ENCODE results near the gene CIAO3.
A peak's percentile ranks its signal among the peaks of the same experiment; 100 is the strongest.

Gene CIAO3

DNA sequence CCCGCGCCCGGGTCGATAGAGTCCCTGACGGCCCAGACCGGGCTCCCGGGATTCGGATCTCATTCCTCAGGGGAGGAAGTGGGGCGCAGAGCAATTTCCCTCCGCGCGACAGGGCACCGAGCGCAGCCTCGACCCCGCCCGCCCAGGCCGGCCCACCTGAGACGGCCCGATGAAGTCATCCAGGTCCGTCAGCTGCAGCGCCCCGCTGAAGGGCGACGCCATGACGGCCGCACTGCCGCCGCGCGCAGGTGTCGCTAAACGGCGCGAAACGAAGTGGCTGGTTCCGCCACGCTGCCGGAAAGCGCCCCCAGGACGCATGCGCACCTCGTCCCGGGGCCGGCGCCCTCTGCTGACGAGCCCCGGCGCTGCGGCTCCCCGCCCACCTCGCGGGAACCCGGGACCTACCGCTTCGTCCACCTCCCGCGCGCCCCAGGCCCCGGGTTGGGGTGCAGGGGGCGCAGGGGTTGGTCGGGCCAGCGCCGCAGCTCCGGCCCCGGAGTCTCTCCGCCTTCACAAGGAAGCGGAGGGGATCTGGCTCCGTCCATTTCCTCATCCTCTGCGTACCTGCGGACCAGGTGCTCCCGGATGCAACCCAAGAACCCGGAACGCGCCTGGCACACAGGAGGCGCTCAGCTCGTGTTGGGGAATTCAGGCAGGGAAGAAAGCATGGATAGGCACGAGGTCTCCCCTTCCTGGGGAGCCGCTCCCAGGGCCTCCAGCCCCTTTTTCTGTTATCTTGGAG lies at the start of gene CIAO3:
CIAO3 (minus strand) TSS at position 234 of the 742 bp plus-strand sequence; CDS start at position 222, 12 bp downstream.
- DNase-seq (ENCODE audit: low read depth in 4 of 4, low spot score in 1 of 4) = peak; percentile 85 to 92 (median 88)

DNA sequence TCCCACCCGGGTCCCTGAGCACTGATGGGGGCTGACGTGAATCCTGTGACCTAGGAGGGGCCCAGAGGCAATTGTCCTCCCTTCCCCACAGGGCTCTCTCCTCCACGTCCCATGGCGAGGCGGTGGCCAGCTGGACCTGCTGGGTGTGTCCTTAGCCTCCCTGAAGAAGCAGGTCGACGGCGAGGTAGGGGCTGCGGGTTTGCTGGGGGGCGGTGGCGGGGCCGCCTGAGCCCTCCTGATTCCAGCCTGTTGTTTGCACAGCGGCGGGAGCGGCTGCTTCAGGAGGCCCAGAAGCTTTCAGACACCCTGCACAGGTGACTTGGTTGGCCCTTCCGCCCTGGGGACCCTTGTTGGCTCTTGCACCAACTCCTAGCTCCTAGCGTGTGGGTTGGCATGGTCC lies 49.3 kb upstream of the CIAO3 start:
- no peak for DNase-seq (ENCODE audit: low read depth in 4 of 4, low spot score in 1 of 4)

DNA sequence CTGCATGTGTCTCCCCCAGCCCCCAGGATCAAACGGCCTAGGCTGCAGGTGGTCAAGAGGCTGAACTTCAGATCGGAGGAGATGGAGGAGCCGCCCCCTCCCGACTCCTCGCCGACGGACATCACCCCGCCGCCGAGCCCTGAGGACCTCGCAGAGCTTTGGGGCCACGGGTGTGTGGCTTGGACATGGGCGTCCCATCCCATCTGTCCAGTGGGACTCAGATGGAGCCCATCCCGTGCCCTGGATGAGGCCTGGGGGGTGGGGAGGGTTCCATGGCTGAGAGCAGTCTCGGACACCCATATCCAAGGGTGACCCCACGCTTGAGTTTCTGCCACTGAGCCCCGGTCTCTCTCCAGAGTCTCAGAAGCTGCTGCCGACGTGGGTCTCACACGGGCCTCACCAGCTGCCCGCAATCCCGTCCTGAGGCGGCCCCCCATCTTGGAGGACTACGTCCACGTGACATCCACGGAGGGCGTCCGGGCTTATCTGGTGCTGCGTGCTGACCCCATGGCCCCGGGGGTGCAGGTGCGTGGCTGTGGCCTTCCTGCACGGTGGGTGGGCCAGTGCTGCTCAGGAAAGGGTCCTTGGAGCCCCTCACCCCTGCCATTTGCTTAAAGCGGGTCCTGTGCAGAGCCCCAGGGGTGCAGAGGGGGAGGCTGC lies 48.5 kb upstream of the CIAO3 start:
- DNase-seq (ENCODE audit: low read depth in 4 of 4, low spot score in 1 of 4) = no peak

DNA sequence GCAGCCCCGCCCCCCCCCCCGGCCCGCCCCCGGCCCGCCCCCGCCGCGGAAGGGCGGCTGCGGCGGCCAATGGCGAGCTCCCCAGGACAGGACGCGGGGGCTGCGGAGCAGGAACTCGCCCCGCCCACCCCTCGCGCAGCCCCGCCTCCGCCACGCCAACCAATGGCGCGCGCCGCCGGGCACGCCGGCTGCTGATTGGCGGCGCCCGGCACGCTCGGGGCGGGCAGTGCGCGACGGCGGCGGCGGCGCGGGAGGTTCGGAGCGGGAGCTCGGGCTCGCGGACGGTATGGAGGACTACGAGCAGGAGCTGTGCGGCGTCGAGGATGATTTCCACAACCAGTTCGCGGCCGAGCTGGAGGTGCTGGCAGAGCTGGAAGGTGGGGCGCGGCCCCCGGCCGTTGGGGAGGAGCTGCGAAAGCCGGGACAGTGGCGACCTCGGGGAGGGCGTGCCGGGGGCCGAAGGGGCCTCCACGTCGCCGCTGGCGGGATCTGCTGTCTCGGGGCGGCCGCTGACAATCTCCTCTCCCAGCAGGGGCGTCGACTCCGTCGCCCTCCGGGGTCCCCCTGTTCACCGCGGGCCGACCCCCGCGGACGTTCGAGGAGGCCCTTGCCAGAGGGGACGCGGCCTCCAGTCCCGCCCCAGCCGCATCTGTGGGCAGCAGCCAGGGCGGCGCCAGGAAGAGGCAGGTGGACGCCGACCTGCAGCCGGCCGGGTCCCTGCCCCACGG lies 47.8 kb upstream of the CIAO3 start, which contains the start of gene CHTF18:
CHTF18 (plus strand) TSS at position 222 of the 728 bp plus-strand sequence; CDS start at position 287, 65 bp downstream.
- DNase-seq (ENCODE audit: low read depth in 4 of 4, low spot score in 1 of 4) = peak; percentile 80 to 90 (median 88)

DNA sequence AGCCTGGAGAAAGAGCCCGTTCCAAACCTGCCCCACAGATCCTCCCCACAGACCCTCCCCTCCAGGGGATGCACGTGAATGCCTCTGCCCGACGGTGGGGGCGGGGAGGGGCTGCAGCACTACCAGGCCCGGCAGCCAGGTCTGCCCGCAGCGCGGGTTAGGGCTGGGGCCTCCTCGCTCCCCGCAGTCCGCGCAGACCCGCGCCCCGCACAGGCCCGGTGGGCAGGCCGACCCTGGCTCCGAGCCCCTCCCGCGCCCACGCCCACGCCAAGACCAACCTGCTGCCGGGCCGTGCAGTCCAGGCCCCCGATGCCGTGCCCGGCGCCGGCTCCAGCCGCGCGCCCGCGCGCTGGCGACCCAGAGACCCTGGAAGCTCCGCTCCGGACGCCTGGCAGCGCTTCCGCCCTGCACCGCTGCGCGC lies 47.2 kb upstream of the CIAO3 start, which contains the start of gene RPUSD1:
RPUSD1 (minus strand) TSS at position 404 of the 421 bp plus-strand sequence. CDS start 644 bp downstream, outside the sequence.
- DNase-seq (ENCODE audit: low read depth in 4 of 4, low spot score in 1 of 4) = no peak

DNA sequence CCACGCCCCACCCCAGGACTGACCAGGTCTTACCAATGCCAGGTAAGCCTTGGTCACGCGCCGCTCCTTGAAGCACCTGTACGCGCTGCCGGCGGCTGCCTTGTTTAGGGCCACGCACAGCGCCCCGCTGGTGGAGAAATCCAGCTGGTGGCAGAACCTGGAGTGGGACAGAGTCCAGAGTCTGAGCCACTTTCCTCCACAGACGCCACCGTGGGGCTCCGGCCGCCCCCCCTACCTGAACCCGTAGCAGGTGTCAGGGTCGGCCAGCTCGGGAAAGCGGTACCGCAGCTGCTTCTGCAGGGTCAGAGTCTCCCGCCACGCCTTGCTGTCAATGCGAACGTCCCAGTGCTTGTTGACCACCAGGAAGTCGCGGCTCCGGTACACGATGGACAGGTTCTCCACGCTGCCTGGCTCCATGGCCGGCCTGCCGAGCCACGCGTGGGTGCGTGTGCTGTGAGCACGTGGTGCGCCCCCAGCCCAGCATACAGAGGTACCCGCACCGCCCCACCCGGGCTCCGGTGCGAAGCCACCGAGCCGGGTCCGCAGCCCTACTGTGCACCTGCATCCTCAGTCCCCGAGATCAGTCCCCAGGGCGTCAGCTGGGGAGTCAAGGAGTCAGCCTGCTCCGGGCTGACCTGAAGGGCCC lies 46.6 kb upstream of the CIAO3 start:
- DNase-seq (ENCODE audit: low read depth in 4 of 4, low spot score in 1 of 4) = no peak

DNA sequence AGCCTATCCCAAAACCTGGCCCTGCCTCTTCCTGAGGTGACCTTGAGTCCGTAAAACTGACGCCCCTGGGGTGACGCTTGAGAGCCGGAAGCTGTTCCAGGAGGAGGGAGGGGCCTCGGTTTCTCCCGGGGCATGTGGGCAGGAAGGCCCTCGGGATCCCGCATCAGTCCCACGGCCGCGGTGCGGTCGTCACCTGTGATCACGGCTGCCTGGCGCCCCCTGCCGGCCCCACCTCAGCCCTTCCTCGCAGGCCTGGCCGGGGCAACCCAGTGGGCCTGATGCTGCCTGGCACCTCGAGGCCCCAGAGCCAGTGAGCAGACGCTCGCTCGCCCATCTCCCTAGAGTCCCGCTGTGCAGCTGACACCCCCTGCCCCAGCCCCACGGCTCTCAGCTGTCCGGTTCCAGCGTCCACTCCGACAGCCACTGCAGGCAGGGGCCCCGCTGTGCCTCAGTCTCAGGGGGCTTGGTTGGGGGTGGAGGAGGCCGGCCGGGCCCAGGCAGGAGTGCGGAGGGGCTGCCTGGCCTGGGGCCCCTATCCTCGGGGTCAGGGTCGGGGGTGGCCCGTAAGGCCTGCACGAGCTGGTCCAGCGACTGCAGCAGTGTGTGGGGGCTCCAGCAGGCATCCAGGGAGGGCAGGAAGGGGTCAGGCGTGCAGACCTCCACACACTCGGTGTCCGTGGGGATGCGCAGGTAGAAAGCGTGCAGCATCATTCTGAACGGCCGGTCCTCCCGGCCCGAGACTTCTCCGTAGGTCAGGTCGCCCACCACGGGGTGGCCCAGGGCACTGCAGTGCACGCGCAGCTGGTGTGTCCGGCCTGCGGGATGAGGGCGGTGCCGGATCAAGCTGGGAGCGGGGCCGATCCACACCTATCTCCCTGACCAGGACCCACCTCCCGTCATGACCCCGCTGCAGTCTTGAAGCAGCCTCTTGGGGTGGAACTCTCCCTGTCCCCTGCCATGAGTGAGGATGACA lies 45.1 kb upstream of the CIAO3 start:
- DNase-seq (ENCODE audit: low read depth in 4 of 4, low spot score in 1 of 4) = peak; percentile 57 to 70 (median 68)

DNA sequence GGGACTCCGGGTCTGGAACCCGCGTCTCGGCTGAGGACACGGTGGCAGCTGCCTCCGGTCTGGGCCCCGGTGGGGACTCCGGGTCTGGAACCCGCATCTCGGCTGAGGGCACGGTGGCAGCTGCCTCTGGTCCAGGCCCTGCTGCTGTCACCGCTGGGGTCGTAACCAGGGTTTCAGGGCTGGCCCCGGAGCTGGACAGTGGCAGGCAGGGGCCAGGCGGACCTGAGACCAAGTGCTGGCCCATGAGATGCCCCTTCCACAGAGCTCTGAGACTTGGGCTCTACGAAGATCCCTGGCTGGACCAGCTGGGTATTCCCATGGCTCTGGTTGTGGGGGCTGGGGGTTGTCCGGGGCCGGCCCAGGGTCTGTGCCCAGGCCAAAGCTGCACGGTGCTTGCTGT lies 43.6 kb upstream of the CIAO3 start:
- DNase-seq (ENCODE audit: low read depth in 4 of 4, low spot score in 1 of 4) = no peak

DNA sequence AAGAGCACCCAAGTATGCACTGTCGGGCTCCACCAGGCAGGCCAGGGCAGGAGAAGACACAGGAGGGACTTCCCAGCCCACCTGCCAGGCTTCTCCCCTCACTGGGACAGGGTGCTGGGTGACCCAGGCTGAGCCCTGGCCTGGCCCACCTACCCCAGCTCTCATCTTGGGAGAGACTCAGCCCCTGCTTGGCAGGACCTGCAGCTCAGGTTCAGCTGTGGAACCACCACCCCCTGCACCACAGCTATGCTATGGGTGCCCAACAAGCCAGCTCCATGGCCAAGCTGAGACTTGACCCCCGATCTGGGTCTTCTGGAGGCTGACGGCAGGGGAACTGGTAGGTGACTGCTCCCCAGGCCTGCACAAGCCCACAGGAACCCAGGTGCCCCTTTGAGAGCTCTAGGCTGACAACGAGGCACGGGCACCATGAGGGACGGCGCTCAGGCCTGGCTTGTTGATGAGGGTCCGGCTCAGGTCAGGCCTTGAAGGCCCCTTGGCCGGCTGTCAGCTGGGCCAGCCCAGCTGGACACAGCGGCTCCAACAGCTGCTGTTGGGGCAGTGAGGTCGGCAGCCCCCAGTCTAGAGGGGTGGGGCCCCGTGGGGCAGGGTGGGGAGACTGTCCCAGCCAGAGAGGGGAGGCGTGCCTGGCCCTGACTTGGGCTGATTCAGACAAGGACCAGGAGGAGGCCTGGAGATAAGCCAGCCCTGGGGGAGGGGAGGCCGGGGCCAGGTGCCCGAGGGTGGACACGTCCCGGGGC lies 42.8 kb upstream of the CIAO3 start:
- no peak for DNase-seq (ENCODE audit: low read depth in 4 of 4, low spot score in 1 of 4)

DNA sequence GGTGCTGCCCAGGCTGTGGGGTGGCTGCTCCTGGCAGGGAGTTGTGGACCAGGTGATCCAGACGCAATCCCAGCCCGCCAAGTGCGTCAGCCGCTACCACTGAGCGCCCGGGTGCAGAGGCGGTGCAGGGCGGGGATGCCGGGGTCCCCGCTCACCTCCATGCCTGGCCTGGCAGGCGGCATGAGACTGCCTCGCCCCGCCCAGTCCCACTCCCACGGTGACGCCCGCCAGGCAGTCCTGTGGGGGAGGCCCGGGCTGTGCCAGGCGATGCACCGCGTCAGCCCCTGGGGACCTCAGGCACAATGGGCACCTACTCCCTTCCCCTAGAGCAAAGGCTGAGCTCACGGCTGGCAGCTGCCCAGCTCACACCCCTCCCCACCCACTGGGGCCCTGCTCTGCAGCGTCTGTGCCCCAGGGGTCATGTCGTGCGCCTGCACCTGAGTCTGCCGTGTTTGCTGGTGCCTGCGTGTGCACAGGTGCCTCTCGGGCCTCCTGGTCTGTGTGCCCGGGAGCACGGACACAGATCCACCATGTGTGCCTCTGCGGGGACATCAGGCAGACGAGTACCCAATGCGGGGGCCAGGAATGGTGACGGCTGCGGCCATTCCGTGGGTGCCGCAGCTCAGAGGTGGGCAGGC lies 42.1 kb upstream of the CIAO3 start:
- no peak for DNase-seq (ENCODE audit: low read depth in 4 of 4, low spot score in 1 of 4)

DNA sequence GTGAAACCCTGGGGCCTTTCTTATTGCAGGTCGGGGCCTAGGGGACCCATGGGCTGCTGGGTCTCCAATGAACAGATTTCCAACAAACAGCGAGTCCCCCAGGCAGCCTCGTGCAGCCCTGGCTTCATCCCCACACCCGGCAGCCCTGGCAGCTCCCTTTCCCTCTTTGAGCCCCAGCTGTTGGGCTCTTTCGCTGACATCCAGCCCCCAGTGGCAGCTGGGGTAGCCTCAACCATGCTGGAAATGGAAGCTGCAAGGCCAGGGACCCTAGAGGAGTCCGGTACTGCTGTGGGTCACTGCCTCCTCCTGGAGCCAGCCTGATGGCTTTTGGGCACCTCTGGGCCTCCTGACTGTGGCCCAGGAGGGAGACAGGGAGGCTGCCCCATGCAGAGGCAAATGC lies 41.5 kb upstream of the CIAO3 start:
- no peak for DNase-seq (ENCODE audit: low read depth in 4 of 4, low spot score in 1 of 4)

DNA sequence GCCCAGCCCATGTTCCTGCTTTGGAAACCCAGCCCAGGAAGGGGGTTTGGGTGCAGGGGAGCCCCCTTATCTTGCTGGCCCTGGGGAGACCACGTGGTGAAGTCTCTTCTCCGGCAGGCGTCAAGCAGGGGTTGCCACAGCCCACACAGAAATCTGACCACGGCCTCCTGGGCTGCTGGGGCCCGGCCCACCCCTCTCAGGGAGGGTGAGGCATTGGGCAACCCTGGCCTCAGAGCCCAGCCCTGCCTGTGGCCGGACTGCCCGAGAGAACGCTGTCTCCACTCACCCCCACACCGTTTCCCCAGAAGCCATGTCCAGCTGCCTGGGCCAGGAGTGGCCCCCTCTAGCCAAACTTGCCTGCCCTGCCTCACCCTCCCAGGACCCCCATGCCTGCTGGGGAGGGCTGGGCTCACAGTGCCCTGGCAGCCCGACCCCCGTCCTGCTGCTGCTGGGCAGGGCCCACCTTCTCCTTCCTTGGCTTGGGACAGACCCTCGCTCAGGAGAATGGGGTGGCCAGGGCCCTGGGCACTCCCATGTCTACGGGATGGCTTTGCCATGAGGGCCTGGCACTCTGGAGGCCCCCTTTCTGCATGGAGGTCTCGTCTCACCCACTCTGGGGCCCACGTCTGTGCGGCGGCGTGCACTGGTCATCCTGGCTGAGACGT lies 40.7 kb upstream of the CIAO3 start:
- no peak for DNase-seq (ENCODE audit: low read depth in 4 of 4, low spot score in 1 of 4)

DNA sequence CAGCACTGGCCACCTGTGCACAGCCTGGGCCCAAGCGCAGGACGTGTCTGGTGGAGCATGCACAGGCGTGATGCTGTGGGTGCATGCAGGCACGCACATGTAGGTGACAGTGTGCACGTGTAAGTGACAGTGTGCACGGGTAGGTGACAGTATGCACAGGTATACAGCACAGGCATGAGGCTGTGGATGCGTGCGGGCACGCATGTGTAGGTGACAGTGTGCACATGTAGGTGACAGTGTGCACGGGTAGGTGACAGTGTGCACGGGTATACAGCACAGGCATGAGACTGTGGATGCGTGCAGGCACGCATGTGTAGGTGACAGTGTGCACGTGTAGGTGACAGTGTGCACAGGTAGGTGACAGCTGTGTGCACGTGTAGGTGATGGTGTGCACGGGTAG lies 39.5 kb upstream of the CIAO3 start:
- DNase-seq (ENCODE audit: low read depth in 4 of 4, low spot score in 1 of 4) = no peak

DNA sequence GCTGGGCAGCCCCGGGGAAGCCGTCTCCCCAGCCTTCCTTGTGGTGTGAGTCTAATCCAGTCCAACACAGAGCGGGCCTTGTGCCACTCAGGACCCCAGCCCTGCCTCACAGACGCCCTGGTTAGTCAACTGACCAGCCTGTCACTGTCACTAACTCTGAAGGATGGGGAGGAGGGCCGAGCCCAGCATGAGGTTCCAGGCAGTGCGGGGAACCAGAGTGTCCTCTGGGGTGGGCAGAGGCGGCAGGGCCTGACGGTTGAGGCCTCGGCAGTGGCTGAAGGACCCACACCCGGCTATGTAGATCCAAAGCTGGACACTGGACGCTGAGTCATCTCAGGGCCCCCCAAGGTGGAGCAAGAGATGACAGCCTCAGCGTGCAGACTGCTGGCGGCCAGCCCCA lies 38.8 kb upstream of the CIAO3 start:
- no peak for DNase-seq (ENCODE audit: low read depth in 4 of 4, low spot score in 1 of 4)

DNA sequence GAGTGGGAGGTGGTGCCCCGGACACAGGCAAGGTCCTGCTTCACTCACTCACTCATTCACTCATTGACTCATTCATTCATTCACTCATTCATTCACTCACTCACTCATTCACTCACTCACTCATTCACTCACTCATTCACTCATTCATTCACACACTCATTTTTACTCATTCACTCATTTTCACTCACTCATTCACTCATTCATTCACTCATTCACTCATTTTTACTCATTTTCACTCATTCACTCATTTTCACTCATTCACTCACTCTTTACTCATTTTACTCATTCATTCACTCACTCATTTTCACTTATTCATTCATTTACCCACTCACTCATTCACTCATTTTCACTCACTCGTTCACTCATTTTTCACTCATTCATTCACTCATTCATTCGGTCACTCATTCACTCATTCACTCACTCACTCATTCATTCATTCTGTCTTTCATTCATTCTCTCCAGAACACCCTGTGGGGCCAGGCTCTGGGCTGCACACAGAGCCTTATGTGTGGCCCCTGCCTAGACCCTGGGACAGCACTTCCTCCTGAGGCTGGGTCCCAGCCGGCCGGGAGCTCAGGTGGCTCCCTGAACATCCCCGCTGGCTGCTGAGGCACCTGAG lies 38.2 kb upstream of the CIAO3 start:
- DNase-seq (ENCODE audit: low read depth in 4 of 4, low spot score in 1 of 4) = no peak

DNA sequence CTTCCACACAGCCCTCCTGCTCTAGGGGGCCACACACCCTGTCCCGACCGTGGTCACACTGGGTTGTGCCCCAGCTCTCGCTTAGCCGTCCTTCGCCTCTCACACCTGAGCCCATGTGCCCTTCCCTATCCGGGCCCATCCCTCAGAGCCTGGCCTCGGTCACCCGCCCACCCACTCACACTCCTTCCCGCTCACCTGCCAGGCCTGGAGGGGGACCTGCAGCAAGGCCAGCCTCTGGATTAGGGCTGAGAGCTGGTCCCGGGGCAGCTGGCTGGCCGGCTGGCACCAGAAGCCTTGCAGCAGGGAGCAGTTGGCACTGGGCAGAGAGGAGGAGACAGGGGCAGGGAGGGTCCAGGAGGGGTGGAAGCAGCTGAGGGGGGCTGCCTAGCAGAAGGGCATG lies 37.6 kb upstream of the CIAO3 start:
- no peak for DNase-seq (ENCODE audit: low read depth in 4 of 4, low spot score in 1 of 4)

DNA sequence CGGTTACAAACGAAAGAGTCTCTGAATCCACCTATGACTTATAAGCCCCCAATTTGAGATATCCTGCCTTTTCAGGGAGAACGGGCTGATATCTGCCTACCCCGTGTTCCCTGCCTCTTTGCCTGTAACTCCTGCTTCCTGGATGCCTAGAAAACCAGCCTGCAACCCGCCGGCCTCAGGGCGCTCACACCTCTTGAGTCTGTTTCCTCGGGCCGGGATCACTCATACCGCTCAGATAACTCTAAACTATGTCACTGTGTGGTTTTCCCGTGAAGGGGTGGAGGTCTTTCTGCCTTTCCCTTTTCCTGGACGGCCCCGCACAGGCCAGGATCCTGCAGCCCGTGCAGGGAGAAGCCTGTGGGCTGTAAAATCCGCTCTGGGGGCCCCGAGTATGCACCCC lies 37.0 kb upstream of the CIAO3 start:
- DNase-seq (ENCODE audit: low read depth in 4 of 4, low spot score in 1 of 4) = no peak

DNA sequence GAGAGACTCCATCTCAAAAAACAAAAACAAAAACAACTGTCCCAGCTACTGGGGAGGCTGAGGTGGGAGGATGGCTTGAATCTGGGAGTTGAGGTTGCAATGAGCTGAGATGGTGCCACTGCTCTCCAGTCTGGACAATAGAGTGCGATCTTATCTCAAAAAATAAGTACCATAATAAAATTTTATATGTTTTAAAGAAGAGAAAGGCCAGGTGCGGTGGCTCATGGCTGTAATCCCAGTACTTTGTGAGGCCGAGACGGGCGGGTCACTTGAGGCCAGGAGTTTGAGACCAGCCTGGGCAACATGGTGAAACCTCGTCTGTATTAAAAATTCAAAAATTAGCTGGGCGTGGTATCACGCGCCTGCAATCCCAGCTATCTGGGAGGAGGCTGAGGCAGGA lies 36.0 kb upstream of the CIAO3 start:
- no peak for DNase-seq (ENCODE audit: low read depth in 4 of 4, low spot score in 1 of 4)

Data from stimulated activated CD4-positive, alpha-beta T cell treated with anti-CD3 and anti-CD28 coated beads, Interleukin-1b, Interleukin-23, amount 100 ng/mL, for 24 hours (primary cell).